Measurements from ENCODE around the gene ERCC1. TPM values are rescaled to one million over a fixed set of nuclear protein-coding genes. Genes with fewer than 3 reads are reported as not detected.
A peak's percentile ranks its signal among the peaks of the same experiment; 100 is the strongest.

The ERCC1 gene
- total RNA-seq, 3 donors from 2014 or later (not counting 1 experiment from before 2014, with no cell fraction given): 46.8 to 55.2 (median 48.2) TPM

DNA sequence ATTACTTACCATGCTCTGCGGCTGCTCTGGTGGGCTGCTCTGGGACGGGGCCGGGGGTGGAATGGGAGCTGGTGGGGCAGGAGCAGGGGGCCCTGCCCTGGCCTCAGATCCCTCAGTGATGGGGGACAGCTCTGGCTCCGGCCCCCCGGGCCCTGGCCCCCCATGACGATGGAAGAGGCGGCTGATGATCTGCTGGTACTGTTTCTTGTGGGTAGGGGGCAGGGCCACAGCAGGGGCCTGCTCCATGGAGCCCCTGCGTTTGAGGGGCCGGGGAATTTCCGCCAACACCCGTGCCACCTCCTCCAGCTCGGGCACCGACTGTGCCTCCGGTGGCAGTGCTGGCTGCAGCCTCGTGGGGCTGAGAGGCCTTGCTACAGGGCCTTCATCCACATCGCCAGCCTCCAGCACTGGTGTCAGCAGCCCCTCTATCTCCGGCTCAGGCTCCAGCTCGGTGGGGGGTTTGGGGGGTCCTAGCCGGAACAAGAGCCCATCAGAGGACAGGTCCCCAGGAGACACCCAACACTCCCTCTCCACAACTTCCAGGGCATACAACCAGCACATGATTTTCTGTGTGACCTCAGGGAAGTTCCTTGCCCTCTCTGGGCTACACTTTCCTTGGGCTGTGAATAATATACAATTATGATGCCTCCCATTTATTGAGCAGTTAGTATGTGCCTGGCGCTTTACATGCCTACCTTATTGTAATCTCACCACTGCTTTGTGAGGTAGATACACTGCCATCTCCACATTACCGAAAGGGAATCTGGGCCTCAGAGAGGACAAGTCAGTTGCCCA is 31.6 kb downstream of the ERCC1 start:
- 92% methylated on average over 21 of the region's 21 CpGs for WGBS (ENCODE audit: insufficient coverage)
- Mint-ChIP-seq H3K4me3 (no peak overlapping the region), H3K36me3 (no peaks in the 10 kb centered on the region), H3K27ac (no peak overlapping the region), H3K27me3 (ENCODE audit: low read depth in 2 of 2) (peaks cover 3 to 16% of the 10 kb centered on the region in 2 donors), H3K9me3 (no peaks in the 10 kb centered on the region), H3K4me1 (peaks cover 0 to 5% of the 10 kb centered on the region in 2 donors)
- no peaks in the 10 kb centered on the region for H3K36me3 ChIP-seq (ENCODE audit: control insufficient read depth, insufficient read depth, low read length)
- DNase-seq (no peak), ATAC-seq (no peak)
- H3K4me1 ChIP-seq (ENCODE audit: control insufficient read depth, insufficient read depth, low read length): no peaks in the 10 kb centered on the region
- H3K27me3 ChIP-seq (ENCODE audit: control insufficient read depth, insufficient read depth, low read length): peaks cover 2% of the 10 kb centered on the region
- TF ChIP-seq, protein P1, sequence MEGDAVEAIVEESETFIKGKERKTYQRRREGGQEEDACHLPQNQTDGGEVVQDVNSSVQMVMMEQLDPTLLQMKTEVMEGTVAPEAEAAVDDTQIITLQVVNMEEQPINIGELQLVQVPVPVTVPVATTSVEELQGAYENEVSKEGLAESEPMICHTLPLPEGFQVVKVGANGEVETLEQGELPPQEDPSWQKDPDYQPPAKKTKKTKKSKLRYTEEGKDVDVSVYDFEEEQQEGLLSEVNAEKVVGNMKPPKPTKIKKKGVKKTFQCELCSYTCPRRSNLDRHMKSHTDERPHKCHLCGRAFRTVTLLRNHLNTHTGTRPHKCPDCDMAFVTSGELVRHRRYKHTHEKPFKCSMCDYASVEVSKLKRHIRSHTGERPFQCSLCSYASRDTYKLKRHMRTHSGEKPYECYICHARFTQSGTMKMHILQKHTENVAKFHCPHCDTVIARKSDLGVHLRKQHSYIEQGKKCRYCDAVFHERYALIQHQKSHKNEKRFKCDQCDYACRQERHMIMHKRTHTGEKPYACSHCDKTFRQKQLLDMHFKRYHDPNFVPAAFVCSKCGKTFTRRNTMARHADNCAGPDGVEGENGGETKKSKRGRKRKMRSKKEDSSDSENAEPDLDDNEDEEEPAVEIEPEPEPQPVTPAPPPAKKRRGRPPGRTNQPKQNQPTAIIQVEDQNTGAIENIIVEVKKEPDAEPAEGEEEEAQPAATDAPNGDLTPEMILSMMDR (IDR thresholded peaks at IDR 0.05): no peak
- H3K9me3 ChIP-seq (ENCODE audit: control insufficient read depth, insufficient read depth, low read length): no peaks in the 10 kb centered on the region
- H3K27ac ChIP-seq (ENCODE audit: low read length): no peak overlapping the region
- intact Hi-C loops (cut with micrococcal nuclease): no loop called here
- no peak overlapping the region for H3K4me3 ChIP-seq (ENCODE audit: low read length)

DNA sequence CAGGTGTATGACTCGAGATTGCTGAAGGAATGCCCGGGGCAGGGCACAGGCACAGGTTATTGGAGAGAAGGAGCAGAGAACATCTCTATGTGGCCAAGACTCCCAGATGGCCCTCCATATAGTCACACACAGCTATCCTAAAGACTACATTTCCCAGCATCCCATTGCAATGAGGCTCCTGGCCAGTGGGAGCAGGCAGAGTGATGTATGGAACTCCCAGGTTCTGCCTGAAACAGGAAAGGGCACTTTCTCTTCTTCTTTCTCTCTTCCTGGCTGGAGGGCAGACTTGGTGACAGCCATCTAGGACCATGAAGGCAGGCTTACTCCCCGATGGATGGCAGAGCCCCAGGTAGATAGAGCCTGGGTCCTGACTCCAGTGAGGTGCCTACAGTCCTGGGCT is 32.4 kb downstream of the ERCC1 start:
- no peak overlapping the region for H3K4me3 ChIP-seq (ENCODE audit: low read length)
- H3K36me3 Mint-ChIP-seq: no peaks in the 10 kb centered on the region
- DNase-seq (no peak), ATAC-seq (no peak)
- no peaks in the 10 kb centered on the region for H3K4me1 ChIP-seq (ENCODE audit: control insufficient read depth, insufficient read depth, low read length)
- H3K27ac ChIP-seq (ENCODE audit: low read length): no peak overlapping the region
- intact Hi-C loops (cut with micrococcal nuclease): no loop called here
- WGBS (ENCODE audit: insufficient coverage): 98% methylated on average over 3 of the region's 3 CpGs
- no peaks in the 10 kb centered on the region for H3K9me3 Mint-ChIP-seq
- peaks cover 0 to 5% of the 10 kb centered on the region in 2 donors for H3K4me1 Mint-ChIP-seq
- TF ChIP-seq, protein P1 (IDR thresholded peaks at IDR 0.05): no peak
- no peak overlapping the region for H3K27ac Mint-ChIP-seq
- no peaks in the 10 kb centered on the region for H3K9me3 ChIP-seq (ENCODE audit: control insufficient read depth, insufficient read depth, low read length)
- H3K27me3 ChIP-seq (ENCODE audit: control insufficient read depth, insufficient read depth, low read length): peaks cover 3% of the 10 kb centered on the region
- no peaks in the 10 kb centered on the region for H3K36me3 ChIP-seq (ENCODE audit: control insufficient read depth, insufficient read depth, low read length)
- peaks cover 4 to 19% of the 10 kb centered on the region in 2 donors for H3K27me3 Mint-ChIP-seq (ENCODE audit: low read depth in 2 of 2)
- H3K4me3 Mint-ChIP-seq: no peak overlapping the region

DNA sequence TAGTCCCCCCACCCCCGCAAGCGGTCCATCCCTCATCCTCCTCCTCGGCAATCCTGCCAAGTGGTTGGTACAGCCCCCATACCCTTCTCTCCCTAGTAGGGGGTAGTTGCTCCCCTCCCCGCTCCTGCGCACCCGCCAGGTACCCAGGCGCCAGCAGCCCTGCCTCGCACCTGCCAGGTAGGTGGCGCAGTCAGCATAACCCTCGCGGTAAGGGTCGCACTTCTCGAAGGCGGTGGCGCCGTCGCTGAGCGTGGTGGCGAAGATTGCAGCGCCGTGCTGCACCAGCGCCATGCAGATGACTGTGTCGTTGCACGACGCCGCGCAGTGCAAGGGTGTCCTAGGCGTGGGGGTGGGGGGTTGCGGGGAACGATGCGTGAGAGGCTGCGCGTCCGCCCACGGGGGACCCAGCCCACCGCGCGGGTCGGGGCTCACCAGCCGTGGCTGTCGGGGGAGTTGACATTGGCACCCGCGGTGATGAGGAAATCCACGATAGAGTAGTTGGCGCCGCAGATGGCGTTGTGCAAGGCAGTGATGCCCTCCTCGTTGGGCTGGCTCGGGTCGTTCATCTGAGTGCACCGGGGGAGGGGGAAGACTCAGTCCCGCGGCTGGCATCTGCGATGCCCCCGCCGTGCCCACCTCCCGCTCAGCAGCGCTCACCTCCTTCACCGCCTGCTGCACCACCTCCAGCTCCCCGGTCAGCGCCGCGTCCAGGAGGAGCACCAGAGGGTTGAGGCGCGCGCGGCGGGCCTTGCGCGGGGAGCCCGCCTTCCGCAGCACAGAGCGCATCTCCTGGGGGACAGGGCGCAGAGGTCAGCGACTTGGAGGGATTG is 38.1 kb downstream of the ERCC1 start:
- H3K36me3 Mint-ChIP-seq: no peaks in the 10 kb centered on the region
- TF ChIP-seq, protein P1 (IDR thresholded peaks at IDR 0.05): no peak
- Histone ChIP-seq H3K4me1 (ENCODE audit: control insufficient read depth, insufficient read depth, low read length) (no peaks in the 10 kb centered on the region), H3K27me3 (ENCODE audit: control insufficient read depth, insufficient read depth, low read length) (peaks cover 15% of the 10 kb centered on the region), H3K36me3 (ENCODE audit: control insufficient read depth, insufficient read depth, low read length) (no peaks in the 10 kb centered on the region), H3K9me3 (ENCODE audit: control insufficient read depth, insufficient read depth, low read length) (no peaks in the 10 kb centered on the region), H3K27ac (ENCODE audit: low read length) (no peak overlapping the region), H3K4me3 (ENCODE audit: low read length) (no peak overlapping the region)
- peaks cover 0 to 4% of the 10 kb centered on the region in 2 donors for H3K4me1 Mint-ChIP-seq
- ATAC-seq: no peak
- H3K9me3 Mint-ChIP-seq: no peaks in the 10 kb centered on the region
- no peak overlapping the region for H3K27ac Mint-ChIP-seq
- WGBS (ENCODE audit: insufficient coverage): 14% methylated on average over 75 of the region's 75 CpGs
- H3K27me3 Mint-ChIP-seq (ENCODE audit: low read depth in 2 of 2): peaks cover 10 to 24% of the 10 kb centered on the region in 2 donors
- intact Hi-C loops (cut with micrococcal nuclease): no loop called here
- H3K4me3 Mint-ChIP-seq: no peak overlapping the region
- peak in 1 of 2 donors; percentile 21 for DNase-seq
